Measurements from ENCODE around the gene GMDS. TPM values are rescaled to one million over a fixed set of nuclear protein-coding genes. Genes with fewer than 3 reads are reported as not detected.

Gene GMDS
- total and polyA plus RNA-seq, 2 of the 13 experiments (the other 11 are each of a cell fraction or from before 2014, with no cell fraction given): 64.4 to 112 TPM

DNA sequence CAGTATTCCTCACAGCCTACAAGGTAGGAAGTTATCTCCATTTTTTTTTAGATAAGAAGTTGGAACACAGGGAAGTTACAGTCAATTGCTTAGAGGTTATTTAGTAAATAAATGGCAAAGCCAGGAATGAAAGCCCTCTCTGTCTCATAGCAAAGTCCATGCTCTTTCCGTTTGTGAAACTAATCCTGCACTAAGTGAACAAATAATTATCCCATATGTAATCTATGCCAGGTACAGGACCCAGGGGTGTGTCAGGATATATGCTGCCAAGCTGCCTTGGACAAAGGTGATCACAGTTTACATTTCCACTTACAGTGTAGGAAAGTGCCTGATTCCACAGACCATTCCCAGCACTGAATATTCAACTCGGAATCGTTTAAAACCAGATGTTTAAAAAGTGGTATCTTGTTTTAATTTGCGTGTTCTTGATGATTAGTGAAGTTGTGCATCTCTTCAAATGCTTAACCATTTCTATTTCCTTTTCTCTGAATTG is 13.6 kb upstream of the GMDS start:
- Histone ChIP-seq H3K27ac (ENCODE audit: extremely low read length, insufficient read depth, low read length) (peak overlapping the region; percentile 72), H3K27me3 (ENCODE audit: control insufficient read depth in 1 of 2, insufficient read depth in 2 of 2, low read length in 2 of 2) (no peaks in the 10 kb centered on the region), H3K9me3 (ENCODE audit: low read length) (peaks cover 26% of the 10 kb centered on the region), H2AFZ (ENCODE audit: low read length) (no peak overlapping the region), H3K4me2 (ENCODE audit: low read depth, low read length) (peak overlapping the region; percentile 61), H3K9ac (ENCODE audit: insufficient read depth, low read depth, low read length) (peak overlapping the region; percentile 28; the same call in 1 of the 2 replicates), H4K20me1 (ENCODE audit: insufficient read depth, low read length) (no peaks in the 10 kb centered on the region), H3K36me3 (replicated peaks in 1 of 2; ENCODE audit: control insufficient read depth in 1 of 2, insufficient read depth in 2 of 2, low read length in 2 of 2) (peaks cover 0 to 23% of the 10 kb centered on the region in 2 experiments; a peak in 3 of 5 replicates), H3K4me1 (ENCODE audit: insufficient read depth, low read length) (peaks cover 64% of the 10 kb centered on the region), H3K4me3 (replicated peaks in 1 of 3; ENCODE audit: insufficient read depth in 1 of 3, low read depth in 2 of 3, low read length in 3 of 3) (peak overlapping the region in 2 of 3 experiments; percentile 12 to 29; a peak in 1 of 6 replicates), H3K79me2 (ENCODE audit: insufficient read depth, low read length) (peaks cover 24% of the 10 kb centered on the region)
- FAIRE-seq: peak; percentile 74
- ChIA-PET CTCF (ENCODE audit: low intra/inter-chr PET ratio, low total read pairs) (no interaction called here), POLR2A (interaction anchor here (1.1 to 2.5 kb wide), 2 partner anchors 13 to 33 kb away, joined by 4 to 9 read pairs; no protein-coding TSS in a partner anchor)
- WGBS (ENCODE audit: low lambda C conversion rate): 2% methylated on average over 4 of the region's 4 CpGs
- in situ Hi-C loops (cut with HindIII; ENCODE audit: extremely low pct_ligation_motif_present, low pct_unique_long_range_greater_than_20kb) (no loop called here), intact Hi-C loops (cut with micrococcal nuclease; ENCODE audit: unreplicated experiment) (loop anchor here (1.0 to 5.0 kb wide), 4 partner anchors 13 to 63 kb away; no protein-coding TSS in a partner anchor)
- no TSS peak for BruUV-seq (replicated peaks)
- DNase-seq (ENCODE audit: low spot score): peak; percentile 97
- ATAC-seq: peak; percentile 98
- TF ChIP-seq NFKB2 (CRISPR knock-in tag; IDR thresholded peaks at IDR 0.05; ENCODE audit: borderline replicate concordance) (no peak), ZNF790 (CRISPR knock-in tag; IDR thresholded peaks at IDR 0.05; ENCODE audit: borderline replicate concordance) (no peak), RXRA (CRISPR knock-in tag; IDR thresholded peaks at IDR 0.05) (no peak; the same call in 1 of the 2 replicates), ZNF264 (CRISPR knock-in tag; IDR thresholded peaks at IDR 0.05) (peak; percentile 88), ZNF460 (CRISPR knock-in tag; IDR thresholded peaks at IDR 0.05; ENCODE audit: borderline replicate concordance) (no peak), SMC3 (IDR thresholded peaks at IDR 0.05; ENCODE audit: low read length) (no peak), ZNF446 (CRISPR knock-in tag; IDR thresholded peaks at IDR 0.05) (no peak), TBP (CRISPR knock-in tag; IDR thresholded peaks at IDR 0.05) (no peak), KLF6 (CRISPR knock-in tag; IDR thresholded peaks at IDR 0.05) (no peak), ZNF232 (CRISPR knock-in tag; IDR thresholded peaks at IDR 0.05; ENCODE audit: borderline replicate concordance) (no peak), ZMYM2 (CRISPR knock-in tag; IDR thresholded peaks at IDR 0.05) (no peak), RARA (CRISPR knock-in tag; IDR thresholded peaks at IDR 0.05) (peak; percentile 52), NFYC (CRISPR knock-in tag; IDR thresholded peaks at IDR 0.05) (no peak), ZNF75D (CRISPR knock-in tag; IDR thresholded peaks at IDR 0.05; ENCODE audit: borderline replicate concordance) (no peak), EHMT2 (IDR thresholded peaks at IDR 0.05; ENCODE audit: borderline replicate concordance, low read depth, low read length) (no peak)
- TF ChIP-seq, protein P1, sequence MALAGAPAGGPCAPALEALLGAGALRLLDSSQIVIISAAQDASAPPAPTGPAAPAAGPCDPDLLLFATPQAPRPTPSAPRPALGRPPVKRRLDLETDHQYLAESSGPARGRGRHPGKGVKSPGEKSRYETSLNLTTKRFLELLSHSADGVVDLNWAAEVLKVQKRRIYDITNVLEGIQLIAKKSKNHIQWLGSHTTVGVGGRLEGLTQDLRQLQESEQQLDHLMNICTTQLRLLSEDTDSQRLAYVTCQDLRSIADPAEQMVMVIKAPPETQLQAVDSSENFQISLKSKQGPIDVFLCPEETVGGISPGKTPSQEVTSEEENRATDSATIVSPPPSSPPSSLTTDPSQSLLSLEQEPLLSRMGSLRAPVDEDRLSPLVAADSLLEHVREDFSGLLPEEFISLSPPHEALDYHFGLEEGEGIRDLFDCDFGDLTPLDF (CRISPR knock-in tag; IDR thresholded peaks at IDR 0.05): no peak
- TF ChIP-seq, protein P2, sequence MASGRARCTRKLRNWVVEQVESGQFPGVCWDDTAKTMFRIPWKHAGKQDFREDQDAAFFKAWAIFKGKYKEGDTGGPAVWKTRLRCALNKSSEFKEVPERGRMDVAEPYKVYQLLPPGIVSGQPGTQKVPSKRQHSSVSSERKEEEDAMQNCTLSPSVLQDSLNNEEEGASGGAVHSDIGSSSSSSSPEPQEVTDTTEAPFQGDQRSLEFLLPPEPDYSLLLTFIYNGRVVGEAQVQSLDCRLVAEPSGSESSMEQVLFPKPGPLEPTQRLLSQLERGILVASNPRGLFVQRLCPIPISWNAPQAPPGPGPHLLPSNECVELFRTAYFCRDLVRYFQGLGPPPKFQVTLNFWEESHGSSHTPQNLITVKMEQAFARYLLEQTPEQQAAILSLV (CRISPR knock-in tag; IDR thresholded peaks at IDR 0.05; ENCODE audit: borderline replicate concordance): no peak
- TF ChIP-seq, protein P3, sequence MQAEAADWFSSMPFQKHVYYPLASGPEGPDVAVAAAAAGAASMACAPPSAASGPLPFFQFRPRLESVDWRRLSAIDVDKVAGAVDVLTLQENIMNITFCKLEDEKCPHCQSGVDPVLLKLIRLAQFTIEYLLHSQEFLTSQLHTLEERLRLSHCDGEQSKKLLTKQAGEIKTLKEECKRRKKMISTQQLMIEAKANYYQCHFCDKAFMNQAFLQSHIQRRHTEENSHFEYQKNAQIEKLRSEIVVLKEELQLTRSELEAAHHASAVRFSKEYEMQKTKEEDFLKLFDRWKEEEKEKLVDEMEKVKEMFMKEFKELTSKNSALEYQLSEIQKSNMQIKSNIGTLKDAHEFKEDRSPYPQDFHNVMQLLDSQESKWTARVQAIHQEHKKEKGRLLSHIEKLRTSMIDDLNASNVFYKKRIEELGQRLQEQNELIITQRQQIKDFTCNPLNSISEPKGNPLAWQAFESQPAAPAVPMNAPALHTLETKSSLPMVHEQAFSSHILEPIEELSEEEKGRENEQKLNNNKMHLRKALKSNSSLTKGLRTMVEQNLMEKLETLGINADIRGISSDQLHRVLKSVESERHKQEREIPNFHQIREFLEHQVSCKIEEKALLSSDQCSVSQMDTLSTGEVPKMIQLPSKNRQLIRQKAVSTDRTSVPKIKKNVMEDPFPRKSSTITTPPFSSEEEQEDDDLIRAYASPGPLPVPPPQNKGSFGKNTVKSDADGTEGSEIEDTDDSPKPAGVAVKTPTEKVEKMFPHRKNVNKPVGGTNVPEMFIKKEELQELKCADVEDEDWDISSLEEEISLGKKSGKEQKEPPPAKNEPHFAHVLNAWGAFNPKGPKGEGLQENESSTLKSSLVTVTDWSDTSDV (CRISPR knock-in tag; IDR thresholded peaks at IDR 0.05): no peak
- TF ChIP-seq, protein P4, sequence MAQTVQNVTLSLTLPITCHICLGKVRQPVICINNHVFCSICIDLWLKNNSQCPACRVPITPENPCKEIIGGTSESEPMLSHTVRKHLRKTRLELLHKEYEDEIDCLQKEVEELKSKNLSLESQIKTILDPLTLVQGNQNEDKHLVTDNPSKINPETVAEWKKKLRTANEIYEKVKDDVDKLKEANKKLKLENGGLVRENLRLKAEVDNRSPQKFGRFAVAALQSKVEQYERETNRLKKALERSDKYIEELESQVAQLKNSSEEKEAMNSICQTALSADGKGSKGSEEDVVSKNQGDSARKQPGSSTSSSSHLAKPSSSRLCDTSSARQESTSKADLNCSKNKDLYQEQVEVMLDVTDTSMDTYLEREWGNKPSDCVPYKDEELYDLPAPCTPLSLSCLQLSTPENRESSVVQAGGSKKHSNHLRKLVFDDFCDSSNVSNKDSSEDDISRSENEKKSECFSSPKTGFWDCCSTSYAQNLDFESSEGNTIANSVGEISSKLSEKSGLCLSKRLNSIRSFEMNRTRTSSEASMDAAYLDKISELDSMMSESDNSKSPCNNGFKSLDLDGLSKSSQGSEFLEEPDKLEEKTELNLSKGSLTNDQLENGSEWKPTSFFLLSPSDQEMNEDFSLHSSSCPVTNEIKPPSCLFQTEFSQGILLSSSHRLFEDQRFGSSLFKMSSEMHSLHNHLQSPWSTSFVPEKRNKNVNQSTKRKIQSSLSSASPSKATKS (CRISPR knock-in tag; IDR thresholded peaks at IDR 0.05): no peak
